Activated CD4-positive, alpha-beta memory T cell treated with anti-CD3 and anti-CD28 coated beads, Interleukin-2, amount 10 ng/mL, durations not matched to agents 7 days and 5 days (primary cell): ENCODE results near the gene GBX1. TPM values are rescaled to one million over a fixed set of nuclear protein-coding genes. Genes with fewer than 3 reads are reported as not detected.

Source experiments
- CTCF ChIA-PET: fragments of 350-600 bp; sonication (Branson Sonifier 250); formaldehyde crosslinking; loops from one replicate; lab custom pipeline; 2021; ENCODE audit warnings: antibody characterized with exemption, inconsistent platforms; lab: Charles Lee
- POLR2A ChIA-PET: fragments of 350-600 bp; sonication (Branson Sonifier 250); formaldehyde crosslinking; loops from one replicate; lab custom pipeline; 2021; ENCODE audit warnings: antibody characterized with exemption; lab: Charles Lee
- DNase-seq: peaks from one replicate; pipeline ENCODE4 v3.0.0-alpha.2; 2020
- H3K27ac Mint-ChIP-seq: one replicate; pipeline ENCODE4 v1.8.0; 2021; ENCODE audit warnings: mild to moderate bottlenecking, mixed read lengths
- H3K27me3 Mint-ChIP-seq: one replicate; pipeline ENCODE4 v1.8.0; 2021; ENCODE audit warnings: mixed read lengths
- H3K36me3 Mint-ChIP-seq: one replicate; pipeline ENCODE4 v1.8.0; 2021; ENCODE audit warnings: low read depth, mixed read lengths
- H3K4me1 Mint-ChIP-seq: one replicate; pipeline ENCODE4 v1.8.0; 2021; ENCODE audit warnings: mixed read lengths
- H3K4me3 Mint-ChIP-seq: one replicate; pipeline ENCODE4 v1.8.0; 2021; ENCODE audit warnings: mild to moderate bottlenecking, mixed read lengths
- H3K9me3 Mint-ChIP-seq: one replicate; pipeline ENCODE4 v1.8.0; 2021; ENCODE audit warnings: mixed read lengths
- total RNA-seq, 2 experiments: library from RNA; stranded (reverse); gene quantifications; one replicate each; pipeline ENCODE4 v1.2.3, GENCODE V29; 2021

Gene GBX1
- total RNA-seq, 2 experiments from 2014 or later, result not detected

DNA sequence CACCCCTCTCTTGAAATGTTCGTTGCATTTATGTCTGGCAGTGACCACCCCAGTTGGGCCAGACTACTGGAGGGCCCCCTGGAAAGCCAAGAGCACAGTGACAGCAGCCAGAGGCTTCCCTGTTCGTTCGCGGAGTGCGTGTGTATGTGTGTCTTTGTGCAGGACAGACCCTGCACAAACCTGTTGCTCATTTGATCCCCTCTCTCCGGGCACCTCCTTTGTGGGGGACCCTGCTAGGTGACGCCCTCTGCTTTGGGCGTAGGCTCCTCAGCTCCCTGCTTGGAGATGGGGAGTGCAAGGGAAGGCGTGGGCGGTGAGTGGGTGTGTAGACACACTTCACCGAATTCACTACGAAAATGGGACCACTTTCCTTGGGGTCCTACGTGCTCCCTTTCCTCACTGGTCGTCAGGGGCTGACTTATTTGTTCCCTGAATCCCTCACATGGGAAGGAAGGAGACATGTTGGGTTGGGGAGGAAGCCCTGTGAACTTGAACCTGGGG, 42.5 kb downstream of the GBX1 start:
- Mint-ChIP-seq H3K27ac (no peak overlapping the region), H3K9me3 (no peaks in the 10 kb centered on the region), H3K36me3 (peaks cover 8% of the 10 kb centered on the region), H3K4me3 (no peak overlapping the region), H3K4me1 (peaks cover 2% of the 10 kb centered on the region), H3K27me3 (no peaks in the 10 kb centered on the region)
- no peak for DNase-seq
- CTCF ChIA-PET, result interaction anchor here (1.0 to 1.7 kb wide), 12 partner anchors 10 to 180 kb away, joined by 3 to 29 read pairs (median 6); no protein-coding TSS in a partner anchor
- POLR2A ChIA-PET, result no interaction called here

DNA sequence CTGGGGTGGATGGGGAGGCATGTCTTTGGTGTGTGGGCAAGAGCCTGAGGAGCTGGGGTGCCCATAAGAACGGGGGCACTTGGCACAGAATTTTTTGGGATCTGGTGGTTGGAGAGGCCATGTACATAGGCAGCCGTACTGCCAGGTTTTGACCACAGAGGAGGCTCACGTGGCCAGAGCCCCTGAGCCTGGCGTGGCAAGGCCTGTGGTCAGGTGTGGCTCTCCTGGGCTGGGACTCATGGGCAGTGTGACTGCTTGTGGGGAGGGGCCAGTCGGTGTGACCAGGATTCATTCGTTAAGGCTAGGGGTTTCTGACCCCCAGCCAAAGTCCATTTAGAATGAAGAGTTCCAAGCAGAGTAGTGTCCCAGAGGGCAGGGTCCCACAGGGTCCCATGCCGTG, 43.0 kb downstream of the GBX1 start:
- peaks cover 8% of the 10 kb centered on the region for H3K36me3 Mint-ChIP-seq
- ChIA-PET CTCF (interaction anchor here (0.7 to 1.7 kb wide), 26 partner anchors 9 to 227 kb away, joined by 3 to 29 read pairs (median 5); partner anchors contain the start of genes ABCB8, ABCF2 and SMARCD3), POLR2A (interaction anchor here (1.0 kb wide), 2 partner anchors 119 to 134 kb away, joined by 3 to 4 read pairs; no protein-coding TSS in a partner anchor)
- H3K4me1 Mint-ChIP-seq, result peaks cover 2% of the 10 kb centered on the region
- no peaks in the 10 kb centered on the region for H3K9me3 Mint-ChIP-seq
- H3K27me3 Mint-ChIP-seq, result no peaks in the 10 kb centered on the region
- H3K4me3 Mint-ChIP-seq, result no peak overlapping the region
- DNase-seq, result no peak
- no peak overlapping the region for H3K27ac Mint-ChIP-seq

DNA sequence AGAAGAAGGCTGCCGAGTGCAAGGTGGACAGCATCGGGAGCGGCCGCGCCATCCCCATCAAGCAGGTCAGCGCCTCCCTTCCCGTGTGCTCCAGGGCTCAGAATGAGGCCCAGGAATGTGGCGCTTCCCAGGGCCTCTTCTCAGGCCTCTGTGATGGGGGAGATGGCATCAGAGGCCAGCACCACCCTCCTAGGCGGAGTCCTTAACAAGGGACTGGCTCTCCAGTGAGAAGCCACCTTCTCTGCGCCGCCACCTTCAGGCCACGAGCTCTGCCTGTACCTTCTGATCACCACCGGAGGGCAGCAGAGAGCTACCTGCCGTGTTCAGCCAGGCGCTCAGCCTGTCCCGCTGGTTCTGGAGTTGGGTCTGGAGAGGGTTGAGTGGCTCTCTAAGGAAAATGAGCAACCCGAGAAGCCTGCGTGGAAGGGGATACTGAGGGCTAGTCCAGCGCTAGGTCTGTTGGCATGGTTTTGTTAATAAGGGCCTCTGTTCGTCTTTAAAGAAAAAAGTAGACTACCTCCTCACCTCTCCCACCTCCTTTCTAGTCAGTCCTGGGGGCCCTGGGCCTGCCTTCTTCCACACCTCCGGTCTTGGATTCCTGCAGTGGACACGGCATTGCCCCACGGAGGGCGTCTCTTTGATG, 43.6 kb downstream of the GBX1 start:
- peak; percentile 84 for DNase-seq
- Mint-ChIP-seq H3K36me3 (peaks cover 8% of the 10 kb centered on the region), H3K4me3 (no peak overlapping the region), H3K9me3 (no peaks in the 10 kb centered on the region), H3K27me3 (no peaks in the 10 kb centered on the region), H3K4me1 (peaks cover 3% of the 10 kb centered on the region), H3K27ac (no peak overlapping the region)
- POLR2A ChIA-PET, result interaction anchor here (1.0 kb wide), 2 partner anchors 120 to 134 kb away, joined by 3 to 4 read pairs; no protein-coding TSS in a partner anchor
- CTCF ChIA-PET, result interaction anchor here (0.6 to 1.7 kb wide), 29 partner anchors 9 to 227 kb away, joined by 3 to 29 read pairs (median 5); partner anchors contain the start of genes ABCB8, ABCF2 and SMARCD3

GRCh38 chr7:151123158-151123821, 44.2 kb downstream of the GBX1 start:
- ChIA-PET POLR2A (interaction anchor here (1.0 kb wide), 2 partner anchors 121 to 135 kb away, joined by 3 to 4 read pairs; no protein-coding TSS in a partner anchor), CTCF (interaction anchor here (0.6 to 1.7 kb wide), 27 partner anchors 8 to 228 kb away, joined by 3 to 29 read pairs (median 5); partner anchors contain the start of genes ABCB8, ABCF2 and SMARCD3)
- Mint-ChIP-seq H3K27ac (no peak overlapping the region), H3K4me3 (no peak overlapping the region), H3K36me3 (peaks cover 11% of the 10 kb centered on the region), H3K4me1 (peaks cover 7% of the 10 kb centered on the region), H3K9me3 (no peaks in the 10 kb centered on the region), H3K27me3 (no peaks in the 10 kb centered on the region)
- no peak for DNase-seq

DNA sequence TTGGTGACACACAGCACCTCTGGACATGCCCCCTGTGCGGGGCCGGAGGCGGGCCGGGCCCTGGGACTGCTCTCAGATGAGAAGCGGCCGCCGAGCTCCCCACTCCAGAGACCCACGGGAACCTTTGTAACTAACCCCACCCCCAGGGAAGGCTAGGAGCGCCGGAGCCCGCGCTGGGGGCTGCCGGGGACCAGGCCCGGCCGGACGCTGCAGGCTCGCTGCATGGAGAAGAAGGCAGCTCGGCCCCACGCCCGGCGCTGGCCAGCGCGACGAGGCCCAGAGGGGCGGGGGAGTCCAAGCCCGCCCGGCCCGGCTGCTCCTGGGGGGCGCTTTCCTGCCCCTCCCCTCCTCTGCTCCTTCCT, 44.7 kb downstream of the GBX1 start:
- CTCF ChIA-PET, result no interaction called here

DNA sequence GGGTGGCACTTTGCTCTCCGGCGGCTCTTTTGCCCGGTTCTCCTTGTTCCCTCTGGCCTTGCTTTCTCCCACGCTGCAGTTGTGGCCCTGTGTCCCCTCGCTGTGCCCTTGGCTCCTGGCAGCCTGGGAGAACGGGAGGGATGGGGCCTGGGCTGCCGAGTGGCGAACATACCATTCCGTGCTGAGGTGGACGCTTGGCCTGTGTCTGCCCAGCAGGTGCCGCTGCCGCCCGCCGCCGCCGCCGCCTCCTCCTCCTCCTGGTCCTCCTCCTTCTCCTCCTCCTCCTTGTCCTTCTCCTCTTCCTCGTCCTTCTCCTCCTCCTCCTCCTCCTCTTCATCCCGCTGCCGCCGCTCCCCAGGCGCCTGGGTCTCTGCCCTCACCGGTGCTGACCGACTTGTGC, 45.2 kb downstream of the GBX1 start:
- no peak overlapping the region for H3K27ac Mint-ChIP-seq
- no peak overlapping the region for H3K4me3 Mint-ChIP-seq
- H3K9me3 Mint-ChIP-seq, result no peaks in the 10 kb centered on the region
- ChIA-PET CTCF (no interaction called here), POLR2A (no interaction called here)
- no peak for DNase-seq
- H3K36me3 Mint-ChIP-seq, result peaks cover 11% of the 10 kb centered on the region
- peaks cover 12% of the 10 kb centered on the region for H3K4me1 Mint-ChIP-seq
- no peaks in the 10 kb centered on the region for H3K27me3 Mint-ChIP-seq

More for the DNA sequence above, 44.7 kb downstream of the GBX1 start:
- Mint-ChIP-seq H3K4me1 (peaks cover 8% of the 10 kb centered on the region), H3K27ac (no peak overlapping the region), H3K4me3 (no peak overlapping the region), H3K36me3 (peaks cover 11% of the 10 kb centered on the region), H3K27me3 (no peaks in the 10 kb centered on the region), H3K9me3 (no peaks in the 10 kb centered on the region)
- DNase-seq, result no peak
- POLR2A ChIA-PET, result no interaction called here

DNA sequence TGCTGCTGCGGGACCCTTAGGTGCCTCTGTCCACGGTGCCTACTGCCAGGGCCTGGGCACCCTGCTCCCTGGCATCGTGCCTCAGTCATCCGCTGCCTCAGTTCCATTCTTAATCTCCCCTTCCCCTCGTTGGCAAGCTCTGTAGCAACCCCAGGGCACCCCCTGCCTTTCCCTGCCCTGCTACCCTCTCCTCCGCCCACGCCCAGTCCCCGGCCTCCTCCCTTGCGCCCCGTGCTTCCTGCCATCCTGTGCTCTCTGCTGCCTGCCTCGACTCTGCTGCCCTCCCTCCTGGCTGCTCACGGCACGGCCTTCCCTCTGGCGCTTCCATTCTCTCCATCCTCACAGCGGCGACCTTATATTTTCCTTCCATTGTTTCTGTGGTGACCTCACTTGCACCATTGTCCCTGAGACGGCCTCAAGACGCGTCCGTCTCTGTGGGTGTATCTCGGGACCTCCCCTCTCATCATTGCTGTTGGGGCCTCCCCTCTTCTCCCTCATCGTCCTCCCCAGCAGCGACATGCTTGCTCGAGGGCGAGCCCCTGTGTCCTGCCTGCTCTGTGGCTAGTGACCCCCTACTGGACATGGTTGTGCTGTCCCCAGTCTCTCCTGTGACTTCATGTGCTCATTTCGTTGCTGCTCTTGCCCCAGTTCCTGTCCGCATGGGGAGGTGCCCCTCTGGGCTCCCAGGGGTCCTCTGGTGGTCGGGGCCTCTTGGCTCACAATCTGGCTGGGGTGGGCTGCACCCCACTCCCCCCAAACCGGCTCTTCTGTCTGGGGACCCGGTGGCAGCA, 45.9 kb downstream of the GBX1 start:
- Mint-ChIP-seq H3K27me3 (no peaks in the 10 kb centered on the region), H3K9me3 (no peaks in the 10 kb centered on the region), H3K36me3 (peaks cover 11% of the 10 kb centered on the region), H3K4me1 (peaks cover 14% of the 10 kb centered on the region), H3K4me3 (no peak overlapping the region), H3K27ac (no peak overlapping the region)
- DNase-seq, result no peak
- ChIA-PET CTCF (no interaction called here), POLR2A (no interaction called here)

- peaks cover 16% of the 10 kb centered on the region for H3K4me1 Mint-ChIP-seq
- no peak overlapping the region for H3K4me3 Mint-ChIP-seq
- no peak overlapping the region for H3K27ac Mint-ChIP-seq
- H3K36me3 Mint-ChIP-seq, result peaks cover 11% of the 10 kb centered on the region
- ChIA-PET POLR2A (no interaction called here), CTCF (interaction anchor here (0.8 to 1.0 kb wide), 2 partner anchors 26 to 123 kb away, joined by 3 read pairs; no protein-coding TSS in a partner anchor)
- no peak for DNase-seq
- peaks cover under 1% of the 10 kb centered on the region for H3K27me3 Mint-ChIP-seq
- no peaks in the 10 kb centered on the region for H3K9me3 Mint-ChIP-seq
These were observed 46.6 kb downstream of the GBX1 start for GRCh38 chr7:151120896-151121295.

DNA sequence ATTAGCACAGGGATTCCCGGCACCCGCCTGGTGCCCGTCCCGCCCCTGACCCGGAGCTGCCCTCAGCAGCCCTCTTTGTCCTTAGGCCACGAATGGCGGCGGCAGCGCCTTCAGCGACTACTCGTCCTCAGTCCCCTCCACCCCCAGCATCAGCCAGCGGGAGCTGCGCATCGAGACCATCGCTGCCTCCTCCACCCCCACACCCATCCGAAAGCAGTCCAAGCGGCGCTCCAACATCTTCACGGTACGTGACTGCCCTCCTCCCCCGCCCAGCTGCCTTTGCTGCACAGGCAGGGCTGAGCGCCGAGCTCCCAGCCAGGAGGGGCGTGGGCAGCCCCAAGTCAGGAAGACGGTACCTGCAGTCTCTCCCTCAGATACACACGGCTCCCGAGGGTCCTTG, 47.6 kb downstream of the GBX1 start:
- no peaks in the 10 kb centered on the region for H3K9me3 Mint-ChIP-seq
- peaks cover 11% of the 10 kb centered on the region for H3K36me3 Mint-ChIP-seq
- H3K27me3 Mint-ChIP-seq, result peaks cover 3% of the 10 kb centered on the region
- no peak overlapping the region for H3K4me3 Mint-ChIP-seq
- CTCF ChIA-PET, result interaction anchor here (0.8 to 1.0 kb wide), 2 partner anchors 25 to 124 kb away, joined by 3 read pairs; no protein-coding TSS in a partner anchor
- POLR2A ChIA-PET, result interaction anchor here (1.3 kb wide), 1 partner anchor 15 kb away, joined by 4 read pairs; no protein-coding TSS in a partner anchor
- peaks cover 19% of the 10 kb centered on the region for H3K4me1 Mint-ChIP-seq
- no peak overlapping the region for H3K27ac Mint-ChIP-seq
- no peak for DNase-seq

GRCh38 chr7:151119055-151119415, 48.5 kb downstream of the GBX1 start:
- Mint-ChIP-seq H3K9me3 (no peaks in the 10 kb centered on the region), H3K27ac (no peak overlapping the region), H3K36me3 (peaks cover 11% of the 10 kb centered on the region), H3K4me1 (peaks cover 19% of the 10 kb centered on the region), H3K27me3 (peaks cover 3% of the 10 kb centered on the region), H3K4me3 (no peak overlapping the region)
- no peak for DNase-seq
- ChIA-PET POLR2A (interaction anchor here (1.3 kb wide), 1 partner anchor 14 kb away, joined by 4 read pairs; no protein-coding TSS in a partner anchor), CTCF (no interaction called here)

- Mint-ChIP-seq H3K4me1 (peaks cover 18% of the 10 kb centered on the region), H3K27me3 (peaks cover 6% of the 10 kb centered on the region), H3K36me3 (peaks cover 10% of the 10 kb centered on the region), H3K4me3 (no peak overlapping the region), H3K9me3 (no peaks in the 10 kb centered on the region), H3K27ac (peak overlapping the region; percentile 77)
- ChIA-PET POLR2A (interaction anchor here (1.0 to 1.1 kb wide), 2 partner anchors 11 to 116 kb away, joined by 3 read pairs; no protein-coding TSS in a partner anchor), CTCF (interaction anchor here (1.0 kb wide), 1 partner anchor 15 kb away, joined by 3 read pairs; no protein-coding TSS in a partner anchor)
- no peak for DNase-seq
These were observed 49.1 kb downstream of the GBX1 start for GRCh38 chr7:151118108-151119054.
